Neural progenitor cell (in vitro differentiated cells): ENCODE results near the gene NXF3. TPM values are rescaled to one million over a fixed set of nuclear protein-coding genes. Genes with fewer than 3 reads are reported as not detected.

Source experiments
- DNase-seq: peaks from one replicate; pipeline ENCODE4 v3.0.0-alpha.2; 2016; ENCODE audit warnings: low spot score
- H2AFZ ChIP-seq: fragments of 200-600 bp; sonication (generic); replicated peaks from 2 replicates; pipeline ENCODE4 v1.6.1; 2016; ENCODE audit warnings: antibody characterized with exemption
- H3F3A ChIP-seq: fragments of 200-600 bp; sonication (generic); 2 replicates; pipeline ENCODE4 v1.6.1; 2016; ENCODE audit warnings: antibody characterized with exemption, low read depth
- H3K27ac ChIP-seq: fragments of 200-600 bp; sonication (generic); 2 replicates; pipeline ENCODE4 v1.5.1; 2016; ENCODE audit warnings: mild to moderate bottlenecking
- H3K27me3 ChIP-seq: fragments of 200-600 bp; sonication (generic); 2 replicates; pipeline ENCODE4 v1.6.1; 2016; ENCODE audit warnings: mild to moderate bottlenecking, moderate library complexity
- H3K36me3 ChIP-seq: fragments of 200-600 bp; sonication (generic); 2 replicates; pipeline ENCODE4 v1.5.1; 2016
- H3K4me1 ChIP-seq: fragments of 200-600 bp; sonication (generic); 2 replicates; pipeline ENCODE4 v1.6.1; 2016; ENCODE audit warnings: mixed run types
- H3K4me2 ChIP-seq: fragments of 200-600 bp; sonication (generic); 2 replicates; pipeline ENCODE4 v1.6.1; 2016
- H3K4me3 ChIP-seq: fragments of 200-600 bp; sonication (generic); 2 replicates; pipeline ENCODE4 v1.5.1; 2016
- H3K79me2 ChIP-seq: fragments of 200-600 bp; sonication (generic); 2 replicates; pipeline ENCODE4 v1.6.1; 2016; ENCODE audit warnings: low read depth
- H3K9ac ChIP-seq: fragments of 200-600 bp; sonication (generic); 2 replicates; pipeline ENCODE4 v1.6.1; 2016
- H3K9me3 ChIP-seq: fragments of 200-600 bp; sonication (generic); 2 replicates; pipeline ENCODE4 v1.5.1; 2016; ENCODE audit warnings: low read depth
- H4K20me1 ChIP-seq: fragments of 200-600 bp; sonication (generic); 2 replicates; pipeline ENCODE4 v1.6.1; 2016; ENCODE audit warnings: low read depth
- H3K27ac Mint-ChIP-seq: 3 replicates; pipeline ENCODE4 v1.8.0; 2021; ENCODE audit warnings: mixed read lengths
- H3K27me3 Mint-ChIP-seq: 2 replicates; pipeline ENCODE4 v1.8.0; 2022; ENCODE audit warnings: low read depth, mild to moderate bottlenecking, inconsistent platforms, moderate library complexity, mixed read lengths; ENCODE audit not compliant: insufficient read depth
- H3K36me3 Mint-ChIP-seq: 3 replicates; pipeline ENCODE4 v1.8.0; 2021; ENCODE audit warnings: mixed read lengths
- H3K4me1 Mint-ChIP-seq: 3 replicates; pipeline ENCODE4 v1.8.0; 2021; ENCODE audit warnings: mixed read lengths
- H3K4me3 Mint-ChIP-seq: 3 replicates; pipeline ENCODE4 v1.8.0; 2021; ENCODE audit warnings: mild to moderate bottlenecking, moderate library complexity, mixed read lengths
- H3K9me3 Mint-ChIP-seq: 3 replicates; pipeline ENCODE4 v1.8.0; 2020; ENCODE audit warnings: mixed read lengths
- EZH2 ChIP-seq: fragments of 200-600 bp; sonication (generic); IDR thresholded peaks from 2 replicates; pipeline ENCODE4 v1.6.1; 2017; ENCODE audit warnings: antibody characterized with exemption, mild to moderate bottlenecking, moderate library complexity
- EZH2phosphoT487 ChIP-seq: fragments of 200-600 bp; sonication (generic); IDR thresholded peaks from 2 replicates; pipeline ENCODE4 v1.6.1; 2017; ENCODE audit warnings: antibody characterized with exemption
- total RNA-seq: library from RNA; depleted of rRNA; stranded (reverse); fragments of >200 nt; gene quantifications from 2 replicates; pipeline ENCODE4 v1.2.3, GENCODE V29; 2015; ENCODE audit warnings: low replicate concordance
- TF ChIP-seq, protein P1 (sequence below): fragments of 200-600 bp; sonication (generic); IDR thresholded peaks from 2 replicates; pipeline ENCODE4 v1.5.1; 2017; ENCODE audit warnings: antibody characterized with exemption, mild to moderate bottlenecking

The NXF3 gene
- total RNA-seq, 1 donor from 2014 or later = not detected

DNA sequence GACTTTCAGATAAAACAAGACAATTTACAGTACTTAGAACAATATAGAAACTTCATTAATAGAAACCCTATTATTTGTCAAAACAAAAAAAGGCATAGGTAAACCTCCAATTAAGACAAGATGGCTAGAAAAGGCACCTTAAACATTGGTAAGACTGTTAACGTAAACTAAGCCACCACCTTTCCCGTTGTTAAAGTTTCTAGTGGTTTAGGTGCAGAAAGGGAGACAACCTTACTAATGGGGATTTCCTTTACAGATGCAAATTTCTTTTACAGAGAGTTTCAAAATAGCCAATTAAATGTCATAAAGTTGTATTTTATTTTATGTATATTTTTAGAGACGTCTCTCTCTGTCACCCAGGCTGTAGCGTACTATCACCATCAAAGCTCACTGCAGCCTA lies 7.5 kb upstream of the NXF3 start:
- H3K27ac Mint-ChIP-seq = no peak overlapping the region
- H4K20me1 ChIP-seq = no peaks in the 10 kb centered on the region
- H3K4me1 ChIP-seq = peaks cover 5% of the 10 kb centered on the region
- no peak overlapping the region for H3K9ac ChIP-seq
- peaks cover 7% of the 10 kb centered on the region for H3F3A ChIP-seq
- no peaks in the 10 kb centered on the region for H3K36me3 ChIP-seq
- H3K27me3 ChIP-seq = no peaks in the 10 kb centered on the region
- H3K9me3 ChIP-seq = no peaks in the 10 kb centered on the region
- H3K9me3 Mint-ChIP-seq = peaks cover 4% of the 10 kb centered on the region
- DNase-seq = no peak
- H3K4me3 ChIP-seq = no peak overlapping the region
- H3K79me2 ChIP-seq = no peaks in the 10 kb centered on the region
- no peak for TF ChIP-seq EZH2
- TF ChIP-seq, protein P1, sequence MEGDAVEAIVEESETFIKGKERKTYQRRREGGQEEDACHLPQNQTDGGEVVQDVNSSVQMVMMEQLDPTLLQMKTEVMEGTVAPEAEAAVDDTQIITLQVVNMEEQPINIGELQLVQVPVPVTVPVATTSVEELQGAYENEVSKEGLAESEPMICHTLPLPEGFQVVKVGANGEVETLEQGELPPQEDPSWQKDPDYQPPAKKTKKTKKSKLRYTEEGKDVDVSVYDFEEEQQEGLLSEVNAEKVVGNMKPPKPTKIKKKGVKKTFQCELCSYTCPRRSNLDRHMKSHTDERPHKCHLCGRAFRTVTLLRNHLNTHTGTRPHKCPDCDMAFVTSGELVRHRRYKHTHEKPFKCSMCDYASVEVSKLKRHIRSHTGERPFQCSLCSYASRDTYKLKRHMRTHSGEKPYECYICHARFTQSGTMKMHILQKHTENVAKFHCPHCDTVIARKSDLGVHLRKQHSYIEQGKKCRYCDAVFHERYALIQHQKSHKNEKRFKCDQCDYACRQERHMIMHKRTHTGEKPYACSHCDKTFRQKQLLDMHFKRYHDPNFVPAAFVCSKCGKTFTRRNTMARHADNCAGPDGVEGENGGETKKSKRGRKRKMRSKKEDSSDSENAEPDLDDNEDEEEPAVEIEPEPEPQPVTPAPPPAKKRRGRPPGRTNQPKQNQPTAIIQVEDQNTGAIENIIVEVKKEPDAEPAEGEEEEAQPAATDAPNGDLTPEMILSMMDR = no peak
- no peak overlapping the region for H3K27ac ChIP-seq
- H3K4me3 Mint-ChIP-seq = no peak overlapping the region
- H3K4me1 Mint-ChIP-seq = peaks cover 17% of the 10 kb centered on the region
- peaks cover 3% of the 10 kb centered on the region for H3K27me3 Mint-ChIP-seq
- no peak overlapping the region for H3K4me2 ChIP-seq
- no peak overlapping the region for H2AFZ ChIP-seq
- no peaks in the 10 kb centered on the region for H3K36me3 Mint-ChIP-seq

DNA sequence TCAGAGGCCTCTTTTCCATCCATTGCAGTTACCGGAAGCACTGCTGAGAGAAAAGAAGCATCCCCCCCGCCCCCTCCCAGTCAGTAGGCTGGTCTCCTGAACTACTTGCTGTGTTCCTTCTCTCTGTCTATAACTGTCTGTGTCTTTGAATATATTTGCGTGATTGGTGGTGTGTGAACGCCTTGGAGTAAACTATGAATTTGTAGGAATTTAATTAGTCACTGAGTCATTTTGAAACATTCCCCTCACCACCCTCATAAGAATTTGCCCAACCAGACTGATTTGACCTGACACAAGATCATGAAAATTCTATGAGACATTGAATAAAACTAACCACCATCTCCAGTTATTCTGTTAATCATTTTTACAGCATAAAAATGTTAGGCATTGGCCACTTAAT lies 6.7 kb upstream of the NXF3 start:
- H3K9me3 Mint-ChIP-seq = peaks cover 2% of the 10 kb centered on the region
- H3K27me3 Mint-ChIP-seq = peaks cover 2% of the 10 kb centered on the region

DNA sequence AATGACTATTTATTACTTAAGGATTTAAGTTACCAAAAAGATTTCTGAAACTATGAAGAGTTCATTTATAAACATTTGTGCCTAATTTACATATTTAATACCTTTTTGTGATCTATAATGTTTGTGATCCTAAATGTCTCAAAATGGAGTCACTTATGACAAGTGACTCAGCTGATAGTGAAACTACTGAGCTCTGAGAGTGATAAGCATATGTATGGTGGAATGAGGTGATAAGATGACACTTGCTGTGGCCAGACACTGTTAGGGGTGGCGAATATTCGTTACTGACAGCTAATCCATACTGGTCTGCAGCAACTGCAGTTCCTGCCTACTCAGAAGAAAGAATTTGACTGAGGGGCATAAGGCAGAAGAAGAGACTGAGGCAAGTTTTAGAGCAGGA lies 5.5 kb upstream of the NXF3 start:
- H3K4me1 Mint-ChIP-seq = peaks cover 17% of the 10 kb centered on the region
- peaks cover 2% of the 10 kb centered on the region for H3K27me3 Mint-ChIP-seq
- Histone ChIP-seq H3K27me3 (no peaks in the 10 kb centered on the region), H3K36me3 (no peaks in the 10 kb centered on the region), H3K9me3 (no peaks in the 10 kb centered on the region), H3K27ac (no peak overlapping the region), H3F3A (peaks cover 7% of the 10 kb centered on the region), H4K20me1 (no peaks in the 10 kb centered on the region), H3K9ac (no peak overlapping the region), H3K4me3 (no peak overlapping the region), H3K79me2 (no peaks in the 10 kb centered on the region), H3K4me1 (peaks cover 5% of the 10 kb centered on the region), H2AFZ (no peak overlapping the region), H3K4me2 (no peak overlapping the region)
- H3K27ac Mint-ChIP-seq = no peak overlapping the region
- TF ChIP-seq EZH2 (no peak), EZH2phosphoT487 (no peak)
- TF ChIP-seq, protein P1 = no peak
- peaks cover 2% of the 10 kb centered on the region for H3K9me3 Mint-ChIP-seq
- no peak overlapping the region for H3K4me3 Mint-ChIP-seq
- DNase-seq = no peak
- H3K36me3 Mint-ChIP-seq = no peaks in the 10 kb centered on the region

More for the DNA sequence above, 6.7 kb upstream of the NXF3 start:
- TF ChIP-seq EZH2 (no peak), EZH2phosphoT487 (no peak)
- TF ChIP-seq, protein P1 = no peak
- H3K27me3 ChIP-seq = no peaks in the 10 kb centered on the region
- H2AFZ ChIP-seq = no peak overlapping the region
- DNase-seq = no peak
- H4K20me1 ChIP-seq = no peaks in the 10 kb centered on the region
- H3K9me3 ChIP-seq = no peaks in the 10 kb centered on the region
- peaks cover 7% of the 10 kb centered on the region for H3F3A ChIP-seq
- H3K4me3 ChIP-seq = no peak overlapping the region
- no peaks in the 10 kb centered on the region for H3K36me3 Mint-ChIP-seq
- no peak overlapping the region for H3K4me3 Mint-ChIP-seq
- H3K79me2 ChIP-seq = no peaks in the 10 kb centered on the region
- no peak overlapping the region for H3K27ac ChIP-seq
- no peaks in the 10 kb centered on the region for H3K36me3 ChIP-seq
- H3K27ac Mint-ChIP-seq = no peak overlapping the region
- no peak overlapping the region for H3K9ac ChIP-seq
- no peak overlapping the region for H3K4me2 ChIP-seq
- H3K4me1 ChIP-seq = peaks cover 5% of the 10 kb centered on the region
- H3K4me1 Mint-ChIP-seq = peaks cover 17% of the 10 kb centered on the region

DNA sequence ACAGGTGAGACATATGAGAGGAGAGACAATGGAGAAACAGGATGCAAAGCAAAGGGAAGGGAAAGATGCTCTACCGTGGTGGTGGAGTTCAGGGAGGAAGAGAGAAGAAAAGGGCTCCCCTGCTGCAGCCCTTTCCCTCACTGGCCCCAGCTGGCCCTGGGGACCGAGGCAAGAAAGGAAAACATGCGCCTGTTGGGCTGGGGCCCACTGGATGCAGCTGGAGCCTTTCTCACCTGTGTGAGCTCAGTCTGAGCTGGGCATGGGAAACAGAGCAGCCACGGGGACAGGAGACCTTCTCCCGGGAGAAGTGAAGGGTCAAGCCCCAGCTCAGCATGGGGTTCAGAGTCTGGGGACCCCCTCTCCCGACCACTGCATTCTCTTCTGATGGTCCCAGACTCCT lies 11.9 kb downstream of the NXF3 start:
- Mint-ChIP-seq H3K27ac (no peak overlapping the region), H3K36me3 (no peaks in the 10 kb centered on the region), H3K4me3 (no peak overlapping the region), H3K9me3 (peaks cover 5% of the 10 kb centered on the region), H3K4me1 (no peaks in the 10 kb centered on the region), H3K27me3 (peaks cover 2% of the 10 kb centered on the region)
- Histone ChIP-seq H3K4me3 (no peak overlapping the region), H3K9me3 (no peaks in the 10 kb centered on the region), H3K9ac (no peak overlapping the region), H3K4me1 (no peaks in the 10 kb centered on the region), H3K36me3 (no peaks in the 10 kb centered on the region), H4K20me1 (no peaks in the 10 kb centered on the region), H3K4me2 (no peak overlapping the region), H2AFZ (no peak overlapping the region), H3K27me3 (no peaks in the 10 kb centered on the region), H3F3A (no peaks in the 10 kb centered on the region), H3K79me2 (no peaks in the 10 kb centered on the region), H3K27ac (no peak overlapping the region)
- TF ChIP-seq, protein P1 = no peak
- TF ChIP-seq EZH2phosphoT487 = no peak
- TF ChIP-seq EZH2 = no peak
- DNase-seq = no peak
